GM21367 (cell line): ENCODE data around the gene ITGA8.
"Not testable (repeated sequence)": the region's sequence is repeated elsewhere in the genome, so short reads cannot be mapped to it uniquely, and the experiment has no call there.

Source experiments
- ATAC-seq: cut with Tn5 transposase; IDR thresholded peaks from one replicate; pipeline ENCODE4 v1.9.1; 2021; ENCODE audit not compliant: unreplicated experiment

The ITGA8 gene

DNA sequence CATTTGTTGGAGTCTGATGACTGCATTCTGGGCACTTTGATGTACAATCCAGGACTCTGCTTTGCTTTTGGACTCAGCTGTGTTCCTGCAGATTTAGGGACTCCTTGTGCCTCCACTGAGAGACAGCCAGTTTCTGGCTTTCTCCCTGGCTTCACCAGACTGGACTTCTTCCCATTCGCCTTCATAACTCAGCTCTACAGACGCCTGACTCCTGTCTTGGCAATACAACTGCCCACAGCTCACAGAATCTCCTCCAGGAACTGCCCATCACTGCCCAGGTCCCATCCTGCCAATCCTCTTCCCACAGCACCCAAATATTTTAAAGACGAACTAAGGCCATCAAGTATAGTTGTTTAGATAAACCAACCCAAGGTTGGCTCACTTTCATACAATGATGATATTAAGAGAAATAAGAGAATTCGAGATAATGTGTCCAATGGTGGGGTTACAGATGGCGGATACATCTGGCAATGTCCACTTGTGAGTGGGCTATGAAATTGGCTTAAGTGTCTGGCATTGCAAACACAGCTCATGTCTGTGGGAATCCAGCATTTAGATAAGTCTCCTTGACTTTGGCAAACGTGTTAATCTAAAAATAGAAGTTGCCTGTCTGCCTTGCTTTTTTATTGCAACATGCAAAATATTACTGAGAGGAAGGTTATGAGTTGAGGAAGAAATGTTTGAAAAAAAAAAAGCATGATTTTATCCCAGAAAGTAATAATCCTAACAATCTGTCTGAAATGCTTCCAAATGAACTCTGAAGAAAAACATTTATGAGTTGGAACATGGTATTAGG, 95.1 kb downstream of the ITGA8 start:
- ATAC-seq, result no peak

- ATAC-seq, result no peak
Measured at GRCh38 chr10:15620836-15621515, 98.7 kb downstream of the ITGA8 start.

DNA sequence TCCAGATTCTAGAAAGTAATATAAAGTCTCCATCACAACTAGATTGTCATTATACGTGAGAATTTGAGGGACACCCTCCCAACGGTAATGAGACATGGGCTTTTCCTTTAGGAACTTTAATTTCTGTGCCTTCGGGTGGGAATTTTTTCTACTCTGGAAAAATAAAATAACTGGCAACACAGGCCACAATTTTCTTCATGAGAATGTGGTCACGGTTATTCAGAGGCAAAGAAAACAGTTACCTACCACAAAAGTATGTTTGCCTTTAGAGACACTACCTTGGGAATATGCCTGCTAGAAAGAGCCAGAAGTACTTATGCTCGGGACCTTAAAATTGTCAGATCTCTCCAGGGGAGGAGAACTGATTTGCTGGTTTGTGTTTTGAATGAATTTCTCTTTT, 99.4 kb downstream of the ITGA8 start:
- ATAC-seq, result no peak

DNA sequence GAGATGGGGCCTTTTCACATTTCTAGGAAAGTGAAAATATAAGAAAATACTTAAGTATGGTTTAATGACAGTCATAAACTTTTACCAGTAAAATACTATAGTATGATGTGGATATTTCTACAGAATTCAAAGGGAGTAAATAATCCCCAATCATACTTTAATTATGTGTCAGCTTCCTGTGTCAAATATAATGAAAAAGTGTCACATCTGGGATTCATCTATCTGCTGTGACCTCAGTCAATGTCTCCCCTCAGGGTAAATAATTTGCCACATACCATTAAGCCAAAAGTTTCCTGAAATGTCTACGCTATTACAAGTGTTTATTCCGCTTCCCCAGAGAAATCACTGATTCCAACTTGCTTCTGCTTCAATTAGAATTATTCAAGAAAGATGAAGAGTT, 110.5 kb downstream of the ITGA8 start:
- no peak for ATAC-seq

GRCh38 chr10:15606377-15606776, 113.3 kb downstream of the ITGA8 start:
- no peak for ATAC-seq

- ATAC-seq, result no peak
Measured at GRCh38 chr10:15605740-15606369, 113.9 kb downstream of the ITGA8 start.

DNA sequence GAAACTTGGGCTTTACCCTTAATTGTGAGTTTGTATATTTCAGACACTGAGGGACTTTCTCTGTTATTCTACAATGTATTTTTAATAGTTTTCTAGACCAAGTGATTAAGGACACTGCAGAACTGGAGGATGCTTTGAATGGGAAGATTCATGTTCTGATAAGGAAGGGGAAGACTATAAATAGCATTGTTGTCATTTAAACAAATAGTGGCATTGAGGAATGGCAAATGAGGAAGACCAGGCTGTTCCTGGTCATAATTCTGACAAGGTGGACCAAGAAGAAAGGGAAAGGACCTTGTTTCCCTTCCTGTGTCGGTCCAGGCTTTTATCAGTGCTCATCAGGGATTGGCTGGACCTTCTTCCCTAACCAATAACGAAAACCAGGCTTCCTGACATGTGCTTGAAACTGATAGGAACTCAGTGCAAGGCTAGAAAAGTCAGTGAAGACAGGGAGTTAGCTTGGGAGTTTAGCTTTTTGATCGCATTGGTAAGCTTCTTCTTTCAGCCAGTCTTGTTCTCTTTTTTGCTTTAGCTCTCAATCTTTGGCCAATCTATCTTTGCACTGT, 116.2 kb downstream of the ITGA8 start:
- ATAC-seq, result no peak

- ATAC-seq, result no peak
Measured at GRCh38 chr10:15601819-15602218, 117.9 kb downstream of the ITGA8 start.

GRCh38 chr10:15595260-15595659, 124.5 kb downstream of the ITGA8 start:
- ATAC-seq, result no peak

GRCh38 chr10:15591937-15592336, 127.8 kb downstream of the ITGA8 start:
- no peak for ATAC-seq

DNA sequence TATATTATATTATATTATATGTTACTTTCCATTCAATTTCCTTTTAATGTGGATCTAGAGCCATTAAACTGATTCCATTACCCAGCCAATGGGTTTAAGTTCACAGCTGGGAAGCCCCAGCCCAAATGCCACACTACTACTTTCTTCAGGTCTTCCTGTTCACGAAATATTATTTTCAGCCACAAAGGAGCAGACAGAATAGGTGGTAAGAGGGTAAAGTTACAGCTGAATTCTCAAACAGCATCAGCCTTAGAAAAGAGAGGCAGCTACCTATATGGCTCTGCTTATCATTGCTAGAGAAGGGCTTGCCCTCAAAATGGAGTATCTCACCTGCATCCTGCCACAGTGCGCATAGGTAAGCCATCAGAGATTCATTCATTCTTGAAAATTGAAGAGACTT, 128.3 kb downstream of the ITGA8 start:
- ATAC-seq, result no peak

DNA sequence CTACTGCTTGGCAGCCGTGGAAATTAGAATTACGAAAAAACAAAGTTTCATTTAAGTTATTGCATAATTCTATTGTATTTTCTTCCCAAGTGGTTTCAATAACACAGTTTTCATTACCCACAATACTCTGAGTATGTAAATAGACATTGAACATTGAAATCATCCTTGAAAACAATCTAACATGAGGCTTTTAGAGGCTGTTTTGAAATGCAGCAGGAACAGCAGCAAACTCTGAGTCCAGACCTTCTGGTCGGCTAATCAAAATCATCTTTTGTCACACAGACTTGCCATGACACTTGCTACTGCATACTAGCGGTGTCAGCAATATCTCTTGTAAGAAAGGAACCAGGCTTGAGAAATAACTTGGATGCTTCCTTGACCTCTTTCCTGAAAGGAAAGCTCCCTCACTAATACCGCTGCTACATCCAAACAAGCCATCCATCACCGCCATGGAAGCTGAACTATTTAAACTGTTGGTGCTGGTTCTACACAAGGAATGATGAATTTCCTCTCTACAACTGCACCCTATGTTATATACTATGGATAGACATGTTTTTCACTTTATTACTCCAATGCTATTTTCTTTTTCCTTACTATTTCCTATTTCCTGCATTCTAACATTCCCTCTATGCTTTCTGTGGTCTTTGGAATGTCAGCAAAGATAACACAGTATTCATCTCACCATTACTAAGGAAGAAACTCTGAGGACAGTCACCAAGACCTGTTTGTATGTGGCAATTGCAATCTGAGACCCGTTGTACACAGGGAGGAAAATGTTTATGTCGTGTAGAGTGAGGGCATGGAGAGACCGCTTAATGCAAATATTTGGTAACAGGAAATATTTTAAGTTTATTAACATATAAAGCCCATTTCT, 130.8 kb downstream of the ITGA8 start:
- no peak for ATAC-seq

DNA sequence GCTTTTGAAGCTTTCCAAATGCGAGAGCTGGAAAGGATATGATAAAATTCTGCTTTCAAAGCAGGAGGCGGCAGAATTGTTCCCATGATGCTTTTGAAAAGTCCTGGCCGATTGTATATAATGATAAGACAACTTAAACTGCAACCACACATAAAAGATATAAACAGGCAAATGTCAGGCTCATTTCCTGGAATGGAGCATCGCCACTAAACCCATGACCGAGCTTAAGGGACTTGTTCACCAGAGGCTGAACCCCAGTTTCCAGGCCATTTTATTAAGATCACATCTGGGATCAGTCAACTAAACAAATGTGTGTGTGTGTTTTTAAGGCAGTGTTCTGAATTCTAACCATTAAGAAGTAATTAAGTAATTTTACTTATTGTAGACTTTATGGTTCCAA, 131.6 kb downstream of the ITGA8 start:
- no peak for ATAC-seq

- ATAC-seq, result no peak
Measured at GRCh38 chr10:15587271-15587670, 132.5 kb downstream of the ITGA8 start.

- peak; percentile 91 for ATAC-seq
Measured at GRCh38 chr10:15585303-15585715, 134.4 kb downstream of the ITGA8 start.

DNA sequence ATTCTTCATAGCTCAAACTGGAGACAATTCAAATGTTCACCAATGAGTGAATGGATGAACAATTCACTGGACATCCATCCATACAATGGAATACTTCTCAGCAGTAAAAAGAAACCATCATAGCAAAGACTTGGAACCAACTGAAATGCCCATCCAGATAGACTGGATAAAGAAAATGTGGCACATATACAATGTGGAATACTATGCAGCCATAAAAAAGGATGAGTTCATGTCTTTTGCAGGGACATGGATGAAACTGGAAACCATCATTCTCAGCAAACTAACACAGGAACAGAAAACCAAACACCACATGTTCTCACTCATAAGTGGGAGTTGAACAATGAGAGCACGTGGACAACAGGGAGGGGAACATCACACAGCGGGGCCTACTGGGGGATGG, 136.8 kb downstream of the ITGA8 start:
- not testable (repeated sequence) for ATAC-seq

DNA sequence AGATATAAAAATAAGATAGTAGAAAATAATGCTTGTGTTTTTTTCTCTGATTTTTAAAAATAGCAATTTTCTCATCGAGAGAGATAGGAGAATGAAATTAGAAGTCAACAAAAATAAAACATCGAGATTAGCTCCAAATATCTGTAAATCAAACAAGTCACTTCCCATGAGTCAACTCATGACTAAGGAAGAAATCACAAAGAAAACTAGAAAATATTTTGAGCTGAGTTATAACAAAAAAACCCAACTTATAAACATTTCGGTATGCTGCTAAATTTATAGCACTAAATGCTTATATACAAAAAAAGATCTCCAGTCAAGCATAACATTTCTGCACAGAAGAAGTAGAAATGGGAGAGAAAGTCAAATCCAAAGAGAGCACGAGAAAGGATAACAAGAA, 140.1 kb downstream of the ITGA8 start:
- no peak for ATAC-seq

DNA sequence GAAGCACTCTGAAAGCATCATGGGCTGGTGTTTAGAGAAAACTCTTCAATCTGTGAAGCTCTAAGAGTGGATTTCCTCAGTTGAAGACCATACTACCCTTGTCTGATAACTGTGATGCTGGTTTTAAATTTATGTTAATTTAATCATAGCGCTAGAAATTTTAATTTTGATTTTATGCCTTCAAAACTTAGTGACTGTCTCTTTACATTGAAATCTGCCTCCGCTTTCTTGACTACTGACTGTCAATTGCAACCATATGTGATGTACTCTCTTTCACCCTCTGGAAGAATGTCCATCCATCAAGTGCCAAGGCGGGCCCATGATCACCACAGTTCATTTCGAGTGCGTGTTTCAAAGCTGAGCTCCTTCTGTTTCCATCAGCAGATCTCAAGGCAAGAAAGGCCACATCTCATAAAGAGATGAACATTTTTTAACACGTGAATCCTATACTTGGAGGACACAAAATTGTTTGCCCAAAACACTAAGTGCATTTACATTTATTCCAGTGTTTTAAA, 147.1 kb downstream of the ITGA8 start:
- no peak for ATAC-seq

DNA sequence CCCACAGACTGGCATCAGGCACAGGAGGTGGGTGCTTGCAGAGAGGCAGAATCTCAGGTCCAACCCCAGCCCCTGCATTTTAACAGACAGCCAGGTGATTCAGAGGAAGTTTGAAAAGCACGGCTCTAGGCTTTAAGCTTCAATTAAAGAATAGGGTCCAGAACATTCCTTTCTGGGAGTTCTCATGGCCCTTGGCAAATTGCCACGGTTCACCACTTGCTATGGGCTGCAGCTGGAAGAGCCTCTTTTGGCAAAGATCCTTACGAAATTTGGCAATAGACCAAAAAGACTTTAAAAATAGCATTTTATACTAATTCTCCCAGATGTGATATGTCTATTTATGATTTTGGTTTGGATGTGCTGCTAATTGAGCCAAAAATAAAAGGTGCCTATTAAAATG, 148.1 kb downstream of the ITGA8 start:
- ATAC-seq, result no peak

DNA sequence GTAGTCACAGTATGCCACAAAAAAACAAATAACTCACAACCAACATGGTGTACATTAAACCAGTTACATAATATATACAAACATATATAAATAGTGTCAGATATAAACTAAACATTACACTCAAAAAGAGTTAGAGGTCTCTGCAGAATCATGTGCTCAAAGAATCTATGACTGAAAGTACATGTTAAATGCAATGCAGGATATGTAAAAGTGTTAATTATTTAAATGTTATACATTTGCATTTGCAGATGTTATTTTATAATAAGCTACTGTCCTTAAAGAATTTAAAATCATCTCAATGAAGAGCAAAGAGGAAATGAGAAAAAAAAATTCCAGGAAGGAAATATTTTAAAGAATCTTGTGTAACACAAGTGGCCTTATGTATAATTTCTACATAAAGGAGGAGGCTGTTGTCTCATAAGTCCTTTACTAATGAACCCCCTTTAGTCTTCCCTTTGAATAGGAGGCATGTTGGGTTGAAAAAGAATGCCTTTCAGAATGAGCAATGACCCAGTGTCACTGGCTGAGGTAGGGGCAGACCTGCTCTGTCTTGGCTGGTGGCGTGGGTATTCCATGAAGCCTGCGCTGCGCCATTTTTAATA, 148.9 kb downstream of the ITGA8 start:
- no peak for ATAC-seq
